Neural progenitor cell (in vitro differentiated cells): ENCODE results near the gene IQGAP2. TPM values are rescaled to one million over a fixed set of nuclear protein-coding genes. Genes with fewer than 3 reads are reported as not detected.
"Not testable (repeated sequence)": the region's sequence is repeated elsewhere in the genome, so short reads cannot be mapped to it uniquely, and the experiment has no call there.

Source experiments
- DNase-seq: peaks from one replicate; pipeline ENCODE4 v3.0.0-alpha.2; 2016; ENCODE audit warnings: low spot score
- H2AFZ ChIP-seq: fragments of 200-600 bp; sonication (generic); replicated peaks from 2 replicates; pipeline ENCODE4 v1.6.1; 2016; ENCODE audit warnings: antibody characterized with exemption
- H3F3A ChIP-seq: fragments of 200-600 bp; sonication (generic); 2 replicates; pipeline ENCODE4 v1.6.1; 2016; ENCODE audit warnings: antibody characterized with exemption, low read depth
- H3K27ac ChIP-seq: fragments of 200-600 bp; sonication (generic); 2 replicates; pipeline ENCODE4 v1.5.1; 2016; ENCODE audit warnings: mild to moderate bottlenecking
- H3K27me3 ChIP-seq: fragments of 200-600 bp; sonication (generic); 2 replicates; pipeline ENCODE4 v1.6.1; 2016; ENCODE audit warnings: mild to moderate bottlenecking, moderate library complexity
- H3K36me3 ChIP-seq: fragments of 200-600 bp; sonication (generic); 2 replicates; pipeline ENCODE4 v1.5.1; 2016
- H3K4me1 ChIP-seq: fragments of 200-600 bp; sonication (generic); 2 replicates; pipeline ENCODE4 v1.6.1; 2016; ENCODE audit warnings: mixed run types
- H3K4me2 ChIP-seq: fragments of 200-600 bp; sonication (generic); 2 replicates; pipeline ENCODE4 v1.6.1; 2016
- H3K4me3 ChIP-seq: fragments of 200-600 bp; sonication (generic); 2 replicates; pipeline ENCODE4 v1.5.1; 2016
- H3K79me2 ChIP-seq: fragments of 200-600 bp; sonication (generic); 2 replicates; pipeline ENCODE4 v1.6.1; 2016; ENCODE audit warnings: low read depth
- H3K9ac ChIP-seq: fragments of 200-600 bp; sonication (generic); 2 replicates; pipeline ENCODE4 v1.6.1; 2016
- H3K9me3 ChIP-seq: fragments of 200-600 bp; sonication (generic); 2 replicates; pipeline ENCODE4 v1.5.1; 2016; ENCODE audit warnings: low read depth
- H4K20me1 ChIP-seq: fragments of 200-600 bp; sonication (generic); 2 replicates; pipeline ENCODE4 v1.6.1; 2016; ENCODE audit warnings: low read depth
- H3K27ac Mint-ChIP-seq: 3 replicates; pipeline ENCODE4 v1.8.0; 2021; ENCODE audit warnings: mixed read lengths
- H3K27me3 Mint-ChIP-seq: 2 replicates; pipeline ENCODE4 v1.8.0; 2022; ENCODE audit warnings: low read depth, mild to moderate bottlenecking, inconsistent platforms, moderate library complexity, mixed read lengths; ENCODE audit not compliant: insufficient read depth
- H3K36me3 Mint-ChIP-seq: 3 replicates; pipeline ENCODE4 v1.8.0; 2021; ENCODE audit warnings: mixed read lengths
- H3K4me1 Mint-ChIP-seq: 3 replicates; pipeline ENCODE4 v1.8.0; 2021; ENCODE audit warnings: mixed read lengths
- H3K4me3 Mint-ChIP-seq: 3 replicates; pipeline ENCODE4 v1.8.0; 2021; ENCODE audit warnings: mild to moderate bottlenecking, moderate library complexity, mixed read lengths
- H3K9me3 Mint-ChIP-seq: 3 replicates; pipeline ENCODE4 v1.8.0; 2020; ENCODE audit warnings: mixed read lengths
- EZH2 ChIP-seq: fragments of 200-600 bp; sonication (generic); IDR thresholded peaks from 2 replicates; pipeline ENCODE4 v1.6.1; 2017; ENCODE audit warnings: antibody characterized with exemption, mild to moderate bottlenecking, moderate library complexity
- EZH2phosphoT487 ChIP-seq: fragments of 200-600 bp; sonication (generic); IDR thresholded peaks from 2 replicates; pipeline ENCODE4 v1.6.1; 2017; ENCODE audit warnings: antibody characterized with exemption
- total RNA-seq: library from RNA; depleted of rRNA; stranded (reverse); fragments of >200 nt; gene quantifications from 2 replicates; pipeline ENCODE4 v1.2.3, GENCODE V29; 2015; ENCODE audit warnings: low replicate concordance
- TF ChIP-seq, protein P1 (sequence below): fragments of 200-600 bp; sonication (generic); IDR thresholded peaks from 2 replicates; pipeline ENCODE4 v1.5.1; 2017; ENCODE audit warnings: antibody characterized with exemption, mild to moderate bottlenecking

The IQGAP2 gene
- total RNA-seq, 1 donor from 2014 or later: 37.7 TPM

DNA sequence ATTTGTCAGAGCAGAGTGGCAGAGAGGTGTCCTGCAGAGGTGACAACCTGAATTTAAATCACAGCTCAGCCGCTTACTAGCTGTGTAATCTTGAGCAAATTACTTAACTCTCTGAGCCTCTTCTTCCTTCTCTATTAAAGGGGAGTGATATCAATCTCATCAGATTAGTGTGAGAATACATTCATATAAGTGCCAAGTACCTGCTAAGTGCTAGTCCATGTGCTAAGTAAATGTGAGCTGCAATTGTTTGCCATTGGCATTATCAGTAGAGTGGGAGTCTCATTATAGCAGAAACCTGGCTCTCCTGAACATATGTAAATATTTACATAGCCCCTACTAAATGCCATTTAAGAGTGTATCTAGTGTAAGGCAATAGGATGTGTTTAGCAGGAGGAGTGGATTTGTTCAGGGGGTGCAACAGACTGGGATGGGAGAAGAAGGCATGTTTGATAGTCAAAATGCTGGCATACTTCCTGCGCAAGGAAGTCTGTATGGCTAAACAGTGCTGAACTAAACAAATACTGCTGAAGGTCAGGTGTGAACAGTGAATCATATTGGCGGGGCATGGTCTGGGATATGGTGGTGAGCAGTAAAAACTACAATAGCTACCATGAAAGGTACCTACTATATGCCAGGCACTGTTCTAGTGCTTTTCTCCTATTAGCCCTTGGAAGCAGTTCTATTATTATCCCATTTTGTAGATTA lies 145.6 kb downstream of the IQGAP2 start:
- Histone ChIP-seq H3K4me2 (no peak overlapping the region), H3K27ac (no peak overlapping the region), H2AFZ (no peak overlapping the region), H3K4me1 (no peaks in the 10 kb centered on the region), H3K4me3 (no peak overlapping the region), H3K27me3 (no peaks in the 10 kb centered on the region), H3F3A (no peaks in the 10 kb centered on the region), H3K9me3 (no peaks in the 10 kb centered on the region), H3K79me2 (no peaks in the 10 kb centered on the region), H4K20me1 (no peaks in the 10 kb centered on the region), H3K9ac (no peak overlapping the region), H3K36me3 (no peaks in the 10 kb centered on the region)
- H3K9me3 Mint-ChIP-seq: peaks cover 13% of the 10 kb centered on the region
- TF ChIP-seq, protein P1, sequence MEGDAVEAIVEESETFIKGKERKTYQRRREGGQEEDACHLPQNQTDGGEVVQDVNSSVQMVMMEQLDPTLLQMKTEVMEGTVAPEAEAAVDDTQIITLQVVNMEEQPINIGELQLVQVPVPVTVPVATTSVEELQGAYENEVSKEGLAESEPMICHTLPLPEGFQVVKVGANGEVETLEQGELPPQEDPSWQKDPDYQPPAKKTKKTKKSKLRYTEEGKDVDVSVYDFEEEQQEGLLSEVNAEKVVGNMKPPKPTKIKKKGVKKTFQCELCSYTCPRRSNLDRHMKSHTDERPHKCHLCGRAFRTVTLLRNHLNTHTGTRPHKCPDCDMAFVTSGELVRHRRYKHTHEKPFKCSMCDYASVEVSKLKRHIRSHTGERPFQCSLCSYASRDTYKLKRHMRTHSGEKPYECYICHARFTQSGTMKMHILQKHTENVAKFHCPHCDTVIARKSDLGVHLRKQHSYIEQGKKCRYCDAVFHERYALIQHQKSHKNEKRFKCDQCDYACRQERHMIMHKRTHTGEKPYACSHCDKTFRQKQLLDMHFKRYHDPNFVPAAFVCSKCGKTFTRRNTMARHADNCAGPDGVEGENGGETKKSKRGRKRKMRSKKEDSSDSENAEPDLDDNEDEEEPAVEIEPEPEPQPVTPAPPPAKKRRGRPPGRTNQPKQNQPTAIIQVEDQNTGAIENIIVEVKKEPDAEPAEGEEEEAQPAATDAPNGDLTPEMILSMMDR: no peak
- TF ChIP-seq EZH2phosphoT487: no peak
- TF ChIP-seq EZH2: no peak
- no peak overlapping the region for H3K4me3 Mint-ChIP-seq
- H3K27me3 Mint-ChIP-seq: no peaks in the 10 kb centered on the region
- H3K4me1 Mint-ChIP-seq: peaks cover 21% of the 10 kb centered on the region
- no peak overlapping the region for H3K27ac Mint-ChIP-seq
- no peak for DNase-seq
- H3K36me3 Mint-ChIP-seq: peaks cover 1% of the 10 kb centered on the region

DNA sequence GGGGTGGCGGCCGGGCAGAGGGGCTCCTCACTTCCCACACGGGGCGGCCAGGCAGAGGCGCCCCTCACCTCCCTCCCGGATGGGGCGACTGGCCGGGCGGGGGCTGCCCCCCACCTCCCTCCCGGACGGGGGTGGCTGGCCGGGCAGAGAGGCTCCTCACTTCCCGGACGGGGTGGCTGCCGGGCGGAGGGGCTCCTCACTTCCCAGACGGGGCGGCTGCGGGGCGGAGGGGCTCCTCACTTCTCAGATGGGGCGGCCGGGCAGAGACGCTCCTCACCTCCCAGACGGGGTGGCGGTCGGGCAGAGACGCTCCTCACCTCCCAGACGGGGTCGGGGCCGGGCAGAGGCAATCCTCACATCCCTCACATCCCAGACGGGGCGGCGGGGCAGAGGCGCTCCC lies 147.8 kb downstream of the IQGAP2 start:
- not testable (repeated sequence) for H4K20me1 ChIP-seq, H3K36me3 Mint-ChIP-seq, DNase-seq, H3K27me3 Mint-ChIP-seq, H3K4me3 Mint-ChIP-seq, H3F3A ChIP-seq, H3K36me3 ChIP-seq, H3K79me2 ChIP-seq, H3K9me3 ChIP-seq, H3K4me2 ChIP-seq, H2AFZ ChIP-seq, H3K27ac Mint-ChIP-seq, H3K27ac ChIP-seq, H3K27me3 ChIP-seq, H3K4me3 ChIP-seq, H3K4me1 ChIP-seq, H3K9ac ChIP-seq
- peaks cover 13% of the 10 kb centered on the region for H3K9me3 Mint-ChIP-seq
- H3K4me1 Mint-ChIP-seq: peaks cover 17% of the 10 kb centered on the region

DNA sequence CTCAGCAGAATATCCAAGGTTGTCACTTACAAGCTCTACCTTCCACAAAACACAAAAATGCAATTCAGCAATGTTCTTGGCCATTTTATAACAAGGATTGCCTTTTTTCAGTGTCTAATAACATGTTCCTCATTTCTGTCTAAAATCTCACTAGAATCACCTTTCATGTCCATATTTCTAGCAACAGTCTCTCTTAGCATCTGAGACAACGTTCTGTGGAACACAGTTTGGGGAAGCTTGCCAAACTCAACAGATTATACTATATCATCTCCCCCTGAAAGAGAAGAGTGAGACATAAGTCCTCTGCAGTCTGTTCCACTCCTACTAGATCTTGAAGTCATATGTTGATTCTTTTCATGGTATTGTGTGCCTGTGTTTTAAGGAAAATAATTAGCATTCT lies 149.5 kb downstream of the IQGAP2 start:
- H3K4me3 ChIP-seq: no peak overlapping the region
- H2AFZ ChIP-seq: no peak overlapping the region
- H3K4me1 ChIP-seq: no peaks in the 10 kb centered on the region
- H3K4me2 ChIP-seq: no peak overlapping the region
- peaks cover 13% of the 10 kb centered on the region for H3K9me3 Mint-ChIP-seq
- no peaks in the 10 kb centered on the region for H3K79me2 ChIP-seq
- H3K36me3 Mint-ChIP-seq: peaks cover 1% of the 10 kb centered on the region
- H3K27ac Mint-ChIP-seq: no peak overlapping the region
- no peaks in the 10 kb centered on the region for H3F3A ChIP-seq
- H4K20me1 ChIP-seq: no peaks in the 10 kb centered on the region
- TF ChIP-seq EZH2 (no peak), EZH2phosphoT487 (no peak)
- TF ChIP-seq, protein P1: no peak
- H3K27me3 Mint-ChIP-seq: peaks cover 2% of the 10 kb centered on the region
- no peaks in the 10 kb centered on the region for H3K36me3 ChIP-seq
- no peak overlapping the region for H3K27ac ChIP-seq
- no peaks in the 10 kb centered on the region for H3K9me3 ChIP-seq
- peaks cover 8% of the 10 kb centered on the region for H3K4me1 Mint-ChIP-seq
- H3K9ac ChIP-seq: no peak overlapping the region
- H3K27me3 ChIP-seq: no peaks in the 10 kb centered on the region
- no peak overlapping the region for H3K4me3 Mint-ChIP-seq
- DNase-seq: no peak

DNA sequence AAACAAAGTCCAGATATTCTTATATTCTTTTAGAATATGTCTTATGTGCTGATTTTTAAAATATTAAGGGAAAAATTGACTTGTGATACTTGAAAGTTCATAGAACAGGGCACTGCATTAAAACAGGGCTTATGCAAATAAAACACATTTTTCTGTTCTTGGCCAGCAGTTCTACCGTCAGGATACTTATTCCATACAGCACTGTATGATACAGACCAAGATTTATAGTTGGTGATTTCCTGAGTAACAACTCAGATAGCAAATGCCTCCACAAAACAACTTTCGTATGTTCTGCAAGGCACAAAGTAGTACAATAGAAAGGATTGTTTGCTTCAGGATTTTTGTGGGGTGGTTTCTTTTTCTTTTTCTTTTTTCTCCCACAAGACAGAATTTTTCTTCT lies 150.2 kb downstream of the IQGAP2 start:
- TF ChIP-seq, protein P1: no peak
- no peak for TF ChIP-seq EZH2phosphoT487
- TF ChIP-seq EZH2: no peak
- H3F3A ChIP-seq: no peaks in the 10 kb centered on the region
- Mint-ChIP-seq H3K4me3 (no peak overlapping the region), H3K27me3 (peaks cover 2% of the 10 kb centered on the region), H3K36me3 (peaks cover 1% of the 10 kb centered on the region), H3K9me3 (peaks cover 13% of the 10 kb centered on the region), H3K4me1 (peaks cover 4% of the 10 kb centered on the region), H3K27ac (no peak overlapping the region)
- no peaks in the 10 kb centered on the region for H3K4me1 ChIP-seq
- H3K36me3 ChIP-seq: no peaks in the 10 kb centered on the region
- H3K9me3 ChIP-seq: no peaks in the 10 kb centered on the region
- H2AFZ ChIP-seq: no peak overlapping the region
- H4K20me1 ChIP-seq: no peaks in the 10 kb centered on the region
- no peak overlapping the region for H3K9ac ChIP-seq
- no peak overlapping the region for H3K4me2 ChIP-seq
- H3K4me3 ChIP-seq: no peak overlapping the region
- no peaks in the 10 kb centered on the region for H3K79me2 ChIP-seq
- H3K27ac ChIP-seq: no peak overlapping the region
- H3K27me3 ChIP-seq: no peaks in the 10 kb centered on the region
- no peak for DNase-seq
